ENCODE results near the gene KCNQ4. TPM values are rescaled to one million over a fixed set of nuclear protein-coding genes. Genes with fewer than 3 reads are reported as not detected.
A peak's percentile ranks its signal among the peaks of the same experiment; 100 is the strongest.

KCNQ4 gene
- total RNA-seq, 3 donors from 2014 or later (not counting 1 experiment from before 2014, with no cell fraction given), result 0.14 to 0.45 (median 0.35) TPM

GRCh38 chr1:40738831-40739230, 44.8 kb upstream of the KCNQ4 start:
- Histone ChIP-seq H3K4me3 (ENCODE audit: low read length) (no peak overlapping the region), H3K27ac (ENCODE audit: low read length) (no peak overlapping the region), H3K36me3 (ENCODE audit: control insufficient read depth, insufficient read depth, low read length) (peaks cover 38% of the 10 kb centered on the region), H3K9me3 (ENCODE audit: control insufficient read depth, insufficient read depth, low read length) (no peaks in the 10 kb centered on the region), H3K4me1 (ENCODE audit: control insufficient read depth, insufficient read depth, low read length) (no peaks in the 10 kb centered on the region), H3K27me3 (ENCODE audit: control insufficient read depth, insufficient read depth, low read length) (no peaks in the 10 kb centered on the region)
- Mint-ChIP-seq H3K36me3 (peaks cover 16% of the 10 kb centered on the region), H3K9me3 (no peaks in the 10 kb centered on the region), H3K27ac (peak overlapping the region in 1 of 2 donors; percentile 50), H3K4me1 (peaks cover 33 to 37% of the 10 kb centered on the region in 2 donors), H3K27me3 (ENCODE audit: low read depth in 2 of 2) (no peaks in the 10 kb centered on the region), H3K4me3 (no peak overlapping the region)
- DNase-seq (no peak), ATAC-seq (no peak)
- TF ChIP-seq CTCF (IDR thresholded peaks at IDR 0.05), result no peak
- intact Hi-C loops (cut with micrococcal nuclease), result no loop called here
- 97% methylated on average over 6 of the region's 6 CpGs for WGBS (ENCODE audit: insufficient coverage)

- Histone ChIP-seq H3K4me1 (ENCODE audit: control insufficient read depth, insufficient read depth, low read length) (no peaks in the 10 kb centered on the region), H3K36me3 (ENCODE audit: control insufficient read depth, insufficient read depth, low read length) (peaks cover 41% of the 10 kb centered on the region), H3K4me3 (ENCODE audit: low read length) (no peak overlapping the region), H3K27ac (ENCODE audit: low read length) (no peak overlapping the region), H3K9me3 (ENCODE audit: control insufficient read depth, insufficient read depth, low read length) (no peaks in the 10 kb centered on the region), H3K27me3 (ENCODE audit: control insufficient read depth, insufficient read depth, low read length) (no peaks in the 10 kb centered on the region)
- peaks cover 16% of the 10 kb centered on the region for H3K36me3 Mint-ChIP-seq
- intact Hi-C loops (cut with micrococcal nuclease), result no loop called here
- H3K4me3 Mint-ChIP-seq, result no peak overlapping the region
- H3K4me1 Mint-ChIP-seq, result peaks cover 36 to 40% of the 10 kb centered on the region in 2 donors
- H3K9me3 Mint-ChIP-seq, result no peaks in the 10 kb centered on the region
- WGBS (ENCODE audit: insufficient coverage), result 94% methylated on average over 2 of the region's 3 CpGs
- no peak for ATAC-seq
- peak overlapping the region; percentile 32 to 50 for H3K27ac Mint-ChIP-seq
- H3K27me3 Mint-ChIP-seq (ENCODE audit: low read depth in 2 of 2), result no peaks in the 10 kb centered on the region
- no peak for TF ChIP-seq CTCF (IDR thresholded peaks at IDR 0.05)
- DNase-seq, result no peak
Measured at GRCh38 chr1:40739455-40740008, 44.1 kb upstream of the KCNQ4 start.

- Histone ChIP-seq H3K27ac (ENCODE audit: low read length) (no peak overlapping the region), H3K9me3 (ENCODE audit: control insufficient read depth, insufficient read depth, low read length) (no peaks in the 10 kb centered on the region), H3K4me1 (ENCODE audit: control insufficient read depth, insufficient read depth, low read length) (no peaks in the 10 kb centered on the region), H3K4me3 (ENCODE audit: low read length) (no peak overlapping the region), H3K27me3 (ENCODE audit: control insufficient read depth, insufficient read depth, low read length) (no peaks in the 10 kb centered on the region), H3K36me3 (ENCODE audit: control insufficient read depth, insufficient read depth, low read length) (peaks cover 46% of the 10 kb centered on the region)
- DNase-seq, result no peak
- Mint-ChIP-seq H3K36me3 (peaks cover 16% of the 10 kb centered on the region), H3K27ac (peak overlapping the region; percentile 50 to 53), H3K4me3 (no peak overlapping the region), H3K4me1 (peaks cover 41 to 44% of the 10 kb centered on the region in 2 donors), H3K27me3 (ENCODE audit: low read depth in 2 of 2) (no peaks in the 10 kb centered on the region), H3K9me3 (no peaks in the 10 kb centered on the region)
- no peak for TF ChIP-seq CTCF (IDR thresholded peaks at IDR 0.05)
- WGBS (ENCODE audit: insufficient coverage), result 96% methylated on average over 3 of the region's 6 CpGs
- ATAC-seq, result no peak
- intact Hi-C loops (cut with micrococcal nuclease), result no loop called here
Measured at GRCh38 chr1:40740039-40740996, 43.3 kb upstream of the KCNQ4 start.

Data from natural killer cell (primary cell).